ENCODE results near the gene FBXL7.

- TF ChIP-seq CTCF (IDR thresholded peaks at IDR 0.05), result no peak
- TF ChIP-seq EZH2 (IDR thresholded peaks at IDR 0.05), result no peak
- TF ChIP-seq EZH2phosphoT487 (IDR thresholded peaks at IDR 0.05), result no peak
These were observed 440.9 kb downstream of the FBXL7 start for GRCh38 chr5:15940905-15941304.
